Smooth muscle cell (in vitro differentiated cells): ENCODE results near the gene FAM184B. TPM values are rescaled to one million over a fixed set of nuclear protein-coding genes. Genes with fewer than 3 reads are reported as not detected.

Source experiments
- DNase-seq: peaks from one replicate; lab custom pipeline; 2025; ENCODE audit not compliant: unreplicated experiment; lab: John Stamatoyannopoulos, UW
- H2AFZ ChIP-seq: fragments of 200-600 bp; sonication (generic); 2 replicates; pipeline ENCODE4 v1.6.0; 2016; ENCODE audit warnings: antibody characterized with exemption, low read depth, mild to moderate bottlenecking
- H3F3A ChIP-seq: fragments of 200-600 bp; sonication (generic); 2 replicates; pipeline ENCODE4 v1.6.0; 2017; ENCODE audit warnings: antibody characterized with exemption, low read depth
- H3K27ac ChIP-seq: fragments of 200-600 bp; sonication (generic); 2 replicates; pipeline ENCODE4 v1.5.1; 2016; ENCODE audit warnings: low read depth, mild to moderate bottlenecking
- H3K27me3 ChIP-seq: fragments of 200-600 bp; sonication (generic); 2 replicates; pipeline ENCODE4 v1.6.1; 2016; ENCODE audit warnings: low read depth, mild to moderate bottlenecking
- H3K36me3 ChIP-seq: fragments of 200-600 bp; sonication (generic); 2 replicates; pipeline ENCODE4 v1.5.1; 2016; ENCODE audit warnings: low read depth
- H3K4me1 ChIP-seq: fragments of 200-600 bp; sonication (generic); 2 replicates; pipeline ENCODE4 v1.5.1; 2016; ENCODE audit warnings: low read depth
- H3K4me2 ChIP-seq: fragments of 200-600 bp; sonication (generic); 2 replicates; pipeline ENCODE4 v1.6.0; 2016; ENCODE audit warnings: mild to moderate bottlenecking
- H3K4me3 ChIP-seq: fragments of 200-600 bp; sonication (generic); 2 replicates; pipeline ENCODE4 v1.5.1; 2016; ENCODE audit warnings: mild to moderate bottlenecking
- H3K79me2 ChIP-seq: fragments of 200-600 bp; sonication (generic); 2 replicates; pipeline ENCODE4 v1.6.0; 2016; ENCODE audit warnings: low read depth, mild to moderate bottlenecking
- H3K9ac ChIP-seq: fragments of 200-600 bp; sonication (generic); 2 replicates; pipeline ENCODE4 v1.6.0; 2016; ENCODE audit warnings: low read depth
- H3K9me3 ChIP-seq: fragments of 200-600 bp; sonication (generic); replicated peaks from 2 replicates; pipeline ENCODE4 v1.5.1; 2016; ENCODE audit warnings: low read depth
- H4K20me1 ChIP-seq: fragments of 200-600 bp; sonication (generic); 2 replicates; pipeline ENCODE4 v1.6.0; 2016; ENCODE audit warnings: low read depth
- WGBS: methylation state at CpG from one replicate; pipeline ENCODE4 v1.1.7; 2016; ENCODE audit warnings: low lambda C conversion rate; 5-methylcytosine and 5-hydroxymethylcytosine counted together
- polyA plus RNA-seq: library from polyadenylated mRNA; unstranded; fragments of >200 nt; fragmentation: Nextera tagmentation; extraction: Ambion mirVana; gene quantifications from 2 replicates; pipeline ENCODE4 v1.2.1, GENCODE V29; 2016
- total RNA-seq: library from RNA; depleted of rRNA; stranded (reverse); fragments of >200 nt; gene quantifications from 2 replicates; pipeline ENCODE4 v1.2.3, GENCODE V29; 2014
- TF ChIP-seq, protein P1 (sequence below): fragments of 200-600 bp; sonication (generic); IDR thresholded peaks from 2 replicates; pipeline ENCODE4 v1.5.1; 2017; ENCODE audit warnings: borderline replicate concordance, mild to moderate bottlenecking, antibody characterized with exemption; ENCODE audit not compliant: insufficient read depth, poor library complexity, severe bottlenecking

Gene FAM184B
- total and polyA plus RNA-seq, 2 experiments from 2014 or later, result not detected

DNA sequence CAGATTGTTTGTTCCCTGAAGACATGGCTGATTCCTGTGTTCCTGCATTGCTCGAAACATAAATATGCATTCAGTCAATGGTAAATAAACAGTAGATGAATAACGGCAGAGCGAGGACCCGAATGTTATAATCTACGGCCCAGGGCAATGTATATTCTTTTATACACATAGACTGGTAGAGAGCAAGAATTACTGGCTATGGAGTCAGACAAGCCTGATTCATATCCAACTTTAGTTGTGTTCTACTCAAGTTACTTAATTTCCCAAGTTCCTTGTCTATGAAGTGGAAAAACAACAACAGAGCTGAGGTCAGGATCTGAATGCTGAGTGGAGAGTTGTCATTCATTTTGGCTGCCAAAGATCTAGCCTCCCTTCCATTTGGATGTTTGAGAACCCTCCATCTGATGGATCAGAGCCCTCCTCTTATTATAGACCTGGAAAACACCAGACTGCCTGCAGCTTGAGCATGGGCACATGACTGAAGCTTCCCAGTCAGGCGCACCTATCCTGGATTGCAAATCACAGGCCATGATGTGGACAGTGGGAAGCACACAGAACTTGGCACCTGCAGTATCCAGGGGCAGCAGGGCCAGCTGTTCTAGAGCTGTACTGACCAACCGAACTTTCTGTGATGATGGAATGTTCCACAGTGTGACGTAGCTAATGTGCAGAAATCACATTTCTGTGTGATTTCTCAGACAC, 80.1 kb downstream of the FAM184B start:
- H3K27ac ChIP-seq, result no peak overlapping the region
- H3K36me3 ChIP-seq, result no peaks in the 10 kb centered on the region
- no peaks in the 10 kb centered on the region for H3K9me3 ChIP-seq
- WGBS, result 94% methylated on average over 8 of the region's 8 CpGs
- TF ChIP-seq, protein P1, sequence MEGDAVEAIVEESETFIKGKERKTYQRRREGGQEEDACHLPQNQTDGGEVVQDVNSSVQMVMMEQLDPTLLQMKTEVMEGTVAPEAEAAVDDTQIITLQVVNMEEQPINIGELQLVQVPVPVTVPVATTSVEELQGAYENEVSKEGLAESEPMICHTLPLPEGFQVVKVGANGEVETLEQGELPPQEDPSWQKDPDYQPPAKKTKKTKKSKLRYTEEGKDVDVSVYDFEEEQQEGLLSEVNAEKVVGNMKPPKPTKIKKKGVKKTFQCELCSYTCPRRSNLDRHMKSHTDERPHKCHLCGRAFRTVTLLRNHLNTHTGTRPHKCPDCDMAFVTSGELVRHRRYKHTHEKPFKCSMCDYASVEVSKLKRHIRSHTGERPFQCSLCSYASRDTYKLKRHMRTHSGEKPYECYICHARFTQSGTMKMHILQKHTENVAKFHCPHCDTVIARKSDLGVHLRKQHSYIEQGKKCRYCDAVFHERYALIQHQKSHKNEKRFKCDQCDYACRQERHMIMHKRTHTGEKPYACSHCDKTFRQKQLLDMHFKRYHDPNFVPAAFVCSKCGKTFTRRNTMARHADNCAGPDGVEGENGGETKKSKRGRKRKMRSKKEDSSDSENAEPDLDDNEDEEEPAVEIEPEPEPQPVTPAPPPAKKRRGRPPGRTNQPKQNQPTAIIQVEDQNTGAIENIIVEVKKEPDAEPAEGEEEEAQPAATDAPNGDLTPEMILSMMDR, result no peak
- no peak overlapping the region for H3K4me2 ChIP-seq
- H4K20me1 ChIP-seq, result no peaks in the 10 kb centered on the region
- H2AFZ ChIP-seq, result no peak overlapping the region
- no peak overlapping the region for H3K4me3 ChIP-seq
- no peaks in the 10 kb centered on the region for H3K27me3 ChIP-seq
- DNase-seq, result no peak
- no peaks in the 10 kb centered on the region for H3F3A ChIP-seq
- no peak overlapping the region for H3K9ac ChIP-seq
- H3K79me2 ChIP-seq, result no peaks in the 10 kb centered on the region
- no peaks in the 10 kb centered on the region for H3K4me1 ChIP-seq

DNA sequence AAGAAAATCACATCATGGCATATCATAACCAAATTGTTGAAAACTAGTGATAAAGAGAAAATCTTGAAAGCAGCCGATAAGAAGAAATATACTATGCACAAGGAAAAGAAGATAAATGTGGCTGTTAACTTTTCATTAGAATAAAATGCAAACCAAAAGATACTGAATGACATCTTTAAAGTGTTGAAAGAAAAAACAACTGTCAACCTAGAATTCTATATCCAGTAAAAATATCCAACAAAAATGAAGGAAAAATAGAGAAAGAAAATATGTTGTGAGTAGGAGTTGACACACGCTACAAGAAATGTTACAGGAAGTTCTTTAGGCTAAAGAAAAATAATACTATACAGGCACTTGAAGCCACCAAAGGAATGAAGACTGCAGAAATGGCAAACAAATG, 82.0 kb downstream of the FAM184B start:
- no peak overlapping the region for H2AFZ ChIP-seq
- no peak overlapping the region for H3K4me3 ChIP-seq
- H4K20me1 ChIP-seq, result no peaks in the 10 kb centered on the region
- H3K4me1 ChIP-seq, result no peaks in the 10 kb centered on the region
- WGBS, result 97% methylated on average over 2 of the region's 2 CpGs
- no peaks in the 10 kb centered on the region for H3K9me3 ChIP-seq
- no peaks in the 10 kb centered on the region for H3K36me3 ChIP-seq
- H3F3A ChIP-seq, result no peaks in the 10 kb centered on the region
- no peaks in the 10 kb centered on the region for H3K79me2 ChIP-seq
- no peak for DNase-seq
- H3K9ac ChIP-seq, result no peak overlapping the region
- TF ChIP-seq, protein P1, result no peak
- no peak overlapping the region for H3K27ac ChIP-seq
- H3K27me3 ChIP-seq, result no peaks in the 10 kb centered on the region
- no peak overlapping the region for H3K4me2 ChIP-seq

DNA sequence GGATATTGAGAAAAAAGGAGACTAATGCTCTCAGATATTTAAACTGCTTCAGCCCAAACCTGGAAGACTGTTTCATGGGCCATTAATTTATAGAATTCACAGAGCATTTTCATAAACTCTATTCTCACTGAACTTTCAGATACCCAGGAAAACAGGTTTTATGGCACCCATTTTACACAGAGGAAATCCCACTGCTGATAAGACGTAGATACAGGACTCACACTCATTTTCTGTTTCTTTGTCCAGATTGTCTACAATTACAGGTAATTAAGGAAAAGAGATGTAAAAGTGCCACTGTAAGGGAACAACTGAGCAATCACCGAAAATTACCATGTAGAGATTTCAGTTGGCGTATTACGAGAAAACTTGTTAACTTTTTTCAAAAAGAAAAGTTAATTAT, 83.3 kb downstream of the FAM184B start:
- Histone ChIP-seq H3K36me3 (no peaks in the 10 kb centered on the region), H4K20me1 (no peaks in the 10 kb centered on the region), H3K27me3 (no peaks in the 10 kb centered on the region), H3F3A (no peaks in the 10 kb centered on the region), H3K79me2 (no peaks in the 10 kb centered on the region), H2AFZ (no peak overlapping the region), H3K4me3 (no peak overlapping the region), H3K4me1 (no peaks in the 10 kb centered on the region), H3K9me3 (no peaks in the 10 kb centered on the region), H3K9ac (no peak overlapping the region), H3K4me2 (no peak overlapping the region), H3K27ac (no peak overlapping the region)
- TF ChIP-seq, protein P1, result no peak
- 59% methylated on average over 4 of the region's 4 CpGs for WGBS
- DNase-seq, result no peak

DNA sequence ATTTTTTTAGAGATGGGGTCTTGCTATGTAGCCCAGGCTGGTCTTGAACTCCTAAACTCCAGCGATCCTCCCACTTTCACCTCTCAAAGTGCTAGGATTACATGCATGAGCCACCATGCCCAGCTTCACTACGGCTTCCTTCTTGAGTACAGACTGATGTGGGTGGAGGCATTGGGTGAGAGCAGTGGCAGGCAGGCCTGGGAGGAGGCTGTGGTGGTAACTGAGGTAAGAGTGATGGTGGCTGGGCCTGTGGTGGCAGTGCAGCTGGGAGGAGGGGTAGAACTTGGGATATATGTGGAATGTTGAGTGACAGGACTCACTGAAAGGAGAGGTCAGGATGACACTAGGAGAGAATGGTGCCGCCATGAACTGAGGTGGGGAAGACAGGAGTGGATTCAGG, 86.1 kb downstream of the FAM184B start:
- no peaks in the 10 kb centered on the region for H3K27me3 ChIP-seq
- no peaks in the 10 kb centered on the region for H3F3A ChIP-seq
- H2AFZ ChIP-seq, result no peak overlapping the region
- no peak overlapping the region for H3K9ac ChIP-seq
- DNase-seq, result no peak
- H3K4me2 ChIP-seq, result no peak overlapping the region
- no peak overlapping the region for H3K4me3 ChIP-seq
- no peaks in the 10 kb centered on the region for H3K79me2 ChIP-seq
- TF ChIP-seq, protein P1, result no peak
- no peaks in the 10 kb centered on the region for H3K9me3 ChIP-seq
- H3K36me3 ChIP-seq, result no peaks in the 10 kb centered on the region
- H3K27ac ChIP-seq, result no peak overlapping the region
- H3K4me1 ChIP-seq, result no peaks in the 10 kb centered on the region
- 94% methylated on average over 3 of the region's 3 CpGs for whole genome bisulfite sequencing
- no peaks in the 10 kb centered on the region for H4K20me1 ChIP-seq
